HG02623 (cell line): ENCODE measurements around the gene CRTAP.
"Not testable (repeated sequence)": the region's sequence is repeated elsewhere in the genome, so short reads cannot be mapped to it uniquely, and the experiment has no call there.

Experiments used
- ATAC-seq: cut with Tn5 transposase; IDR thresholded peaks from one replicate; pipeline ENCODE4 v1.9.1; 2021; ENCODE audit warnings: moderate library complexity; ENCODE audit not compliant: unreplicated experiment

Gene CRTAP

DNA sequence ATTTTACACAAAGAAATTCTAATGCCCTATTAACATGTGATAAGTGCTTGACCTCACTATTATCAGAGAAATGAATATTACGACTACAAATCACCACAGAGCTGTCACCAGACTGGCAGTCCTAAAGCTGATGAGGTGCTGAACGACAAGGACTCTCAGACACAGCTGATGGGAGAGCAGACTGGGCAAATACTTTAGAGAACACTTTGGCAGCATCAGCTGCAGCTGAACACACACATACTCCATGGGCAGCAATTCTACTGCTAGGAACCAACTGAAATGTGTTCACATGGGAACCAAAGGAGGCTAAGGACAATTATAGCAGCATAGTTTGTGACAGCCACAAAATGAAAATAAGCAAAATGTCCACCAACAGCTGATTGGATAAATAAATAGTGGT, 59.3 kb downstream of the CRTAP start:
- no peak for ATAC-seq

DNA sequence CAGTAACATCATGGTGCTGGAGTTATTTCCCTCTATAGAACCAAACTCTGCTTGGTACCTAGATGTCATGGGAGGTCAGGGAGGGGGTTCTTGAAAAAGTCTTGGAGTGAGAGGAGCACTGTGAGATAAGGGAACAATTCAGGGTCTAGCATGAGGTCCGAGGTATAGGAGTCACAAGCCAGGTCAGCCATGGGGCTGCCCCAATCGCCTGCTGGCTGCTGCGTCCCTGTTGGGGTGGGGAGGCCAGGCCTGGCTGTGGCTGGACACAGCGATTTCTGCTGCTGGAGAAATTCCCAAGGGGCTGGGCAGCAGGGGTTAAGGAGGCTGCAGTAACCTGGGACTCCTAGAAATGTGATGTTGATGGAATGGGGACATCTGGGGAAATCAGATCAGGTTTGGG, 59.9 kb downstream of the CRTAP start:
- ATAC-seq = no peak

DNA sequence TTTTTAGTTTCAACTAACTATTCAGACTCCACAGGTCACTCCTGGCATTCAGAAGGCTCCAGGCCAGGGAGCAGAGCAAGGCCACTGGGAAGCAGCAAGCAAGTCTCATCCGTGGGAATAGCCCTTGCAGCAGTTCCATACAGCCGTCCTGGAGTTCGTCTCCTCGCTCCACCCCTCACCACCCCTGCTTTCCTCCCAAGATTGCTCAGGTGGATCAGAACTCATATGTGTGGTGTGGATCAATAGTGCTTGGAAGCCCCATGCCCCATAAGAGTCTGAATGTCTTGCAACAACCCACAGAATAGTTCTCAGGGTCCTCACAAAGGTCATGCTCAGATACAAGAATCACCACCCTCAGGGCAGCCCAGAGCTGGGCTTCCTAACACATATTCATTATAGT, 60.3 kb downstream of the CRTAP start:
- no peak for ATAC-seq

DNA sequence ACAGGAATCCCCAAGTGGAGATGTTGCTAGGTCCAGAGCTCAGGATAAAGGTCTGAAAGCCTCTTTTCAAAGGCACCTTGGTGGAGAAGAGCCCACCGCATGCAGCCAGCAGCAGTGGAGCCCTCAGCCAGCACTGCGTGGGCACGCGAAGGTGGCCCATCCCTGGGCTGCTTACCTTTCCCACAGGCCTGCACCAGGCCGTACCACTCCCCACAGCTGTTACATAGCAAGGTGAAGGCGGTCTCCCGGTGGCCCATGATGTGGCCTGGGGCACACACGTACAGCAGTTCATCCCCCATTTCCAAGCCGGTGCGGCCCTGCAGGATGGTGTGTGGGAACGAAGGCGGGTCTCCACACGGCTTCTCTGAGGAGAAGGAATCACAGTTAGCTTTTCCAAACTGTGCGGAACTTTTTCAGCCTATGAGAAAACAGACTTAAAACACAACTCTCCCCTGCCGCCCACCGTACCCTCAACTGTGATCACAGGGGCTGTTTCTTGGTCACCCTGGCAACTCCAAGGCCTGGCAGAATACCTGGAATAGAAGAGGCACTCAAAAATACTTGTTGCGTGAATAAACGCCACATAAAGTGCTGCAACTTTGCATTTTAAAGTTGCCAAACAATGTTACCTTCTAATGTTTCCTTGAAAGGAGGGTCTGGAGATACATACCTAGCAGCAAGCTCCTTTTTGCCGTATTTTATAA, 61.0 kb downstream of the CRTAP start:
- no peak for ATAC-seq

DNA sequence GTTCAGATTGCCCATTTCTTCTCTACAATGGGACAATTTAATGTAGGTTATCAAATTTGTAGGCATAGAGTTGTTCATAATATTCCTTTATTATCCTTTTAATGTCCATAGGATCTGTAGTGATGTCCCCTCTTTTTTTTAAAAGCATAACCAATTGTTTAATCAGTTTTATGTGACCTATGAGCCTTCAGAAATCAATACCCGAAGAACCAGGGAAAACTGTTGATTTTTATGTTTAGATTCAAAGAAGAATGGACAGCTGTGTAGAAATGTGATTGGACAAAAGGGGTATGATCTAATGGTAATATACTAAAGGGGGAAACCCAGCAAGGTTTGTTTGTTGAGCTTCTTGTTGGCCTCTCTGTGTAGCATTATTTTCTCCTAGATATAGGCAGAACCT, 65.3 kb downstream of the CRTAP start:
- no peak for ATAC-seq

DNA sequence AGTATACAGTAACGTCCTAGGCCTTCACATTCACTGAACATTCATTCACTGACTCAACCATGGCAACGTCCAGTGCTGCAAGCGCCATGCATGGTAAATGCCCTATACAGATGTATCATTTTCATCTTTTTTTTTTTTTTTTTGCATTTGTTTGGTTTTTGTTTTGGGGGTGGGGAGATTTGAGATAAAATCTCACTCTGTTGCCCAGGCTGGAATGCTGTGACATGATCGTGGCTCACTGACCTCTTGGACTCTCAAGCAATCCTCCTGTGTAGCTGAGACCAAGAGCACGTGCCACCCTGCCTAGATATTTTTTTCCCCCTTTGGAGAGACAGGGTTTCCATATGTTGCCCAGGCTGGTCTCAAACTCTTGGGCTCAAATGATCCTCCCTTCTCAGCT, 67.4 kb downstream of the CRTAP start:
- no peak for ATAC-seq

DNA sequence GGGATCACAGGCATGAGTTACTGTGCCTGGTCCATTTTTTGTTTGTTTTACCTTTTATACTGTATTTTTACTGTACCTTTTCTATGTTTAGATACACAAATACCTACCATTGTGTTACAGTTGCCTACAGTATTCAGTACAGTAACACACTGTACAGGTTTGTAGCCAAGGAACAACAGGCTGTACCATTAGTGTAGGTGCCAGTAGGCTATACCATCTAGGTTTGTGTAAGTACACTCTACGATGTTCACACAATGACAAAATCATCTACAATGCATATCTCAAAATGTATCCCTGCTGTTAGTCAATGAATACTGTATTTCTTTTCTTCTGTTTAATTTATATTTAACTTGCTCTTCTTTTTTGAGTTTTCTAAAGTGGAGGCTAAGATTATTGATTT, 67.8 kb downstream of the CRTAP start:
- ATAC-seq = not testable (repeated sequence)

DNA sequence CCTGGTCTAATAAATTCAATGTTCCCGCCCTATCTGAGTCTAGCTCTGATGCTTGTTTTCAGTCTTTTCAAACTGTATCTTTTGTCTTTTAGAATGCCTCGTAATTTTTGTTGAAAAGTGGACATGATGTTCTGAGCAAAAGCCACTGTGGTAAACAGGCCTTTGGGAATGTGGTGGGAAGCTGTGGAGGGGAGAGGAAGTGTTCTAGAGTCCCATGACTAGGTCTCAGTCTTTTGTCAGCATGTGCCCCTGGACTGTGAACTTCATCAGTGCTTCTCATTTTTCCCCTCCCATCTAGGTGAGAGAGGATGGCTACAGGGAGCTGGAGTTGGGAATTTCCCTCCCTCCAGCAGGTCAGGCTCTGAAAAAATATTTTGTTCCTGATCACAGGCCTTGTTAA, 71.0 kb downstream of the CRTAP start:
- no peak for ATAC-seq

DNA sequence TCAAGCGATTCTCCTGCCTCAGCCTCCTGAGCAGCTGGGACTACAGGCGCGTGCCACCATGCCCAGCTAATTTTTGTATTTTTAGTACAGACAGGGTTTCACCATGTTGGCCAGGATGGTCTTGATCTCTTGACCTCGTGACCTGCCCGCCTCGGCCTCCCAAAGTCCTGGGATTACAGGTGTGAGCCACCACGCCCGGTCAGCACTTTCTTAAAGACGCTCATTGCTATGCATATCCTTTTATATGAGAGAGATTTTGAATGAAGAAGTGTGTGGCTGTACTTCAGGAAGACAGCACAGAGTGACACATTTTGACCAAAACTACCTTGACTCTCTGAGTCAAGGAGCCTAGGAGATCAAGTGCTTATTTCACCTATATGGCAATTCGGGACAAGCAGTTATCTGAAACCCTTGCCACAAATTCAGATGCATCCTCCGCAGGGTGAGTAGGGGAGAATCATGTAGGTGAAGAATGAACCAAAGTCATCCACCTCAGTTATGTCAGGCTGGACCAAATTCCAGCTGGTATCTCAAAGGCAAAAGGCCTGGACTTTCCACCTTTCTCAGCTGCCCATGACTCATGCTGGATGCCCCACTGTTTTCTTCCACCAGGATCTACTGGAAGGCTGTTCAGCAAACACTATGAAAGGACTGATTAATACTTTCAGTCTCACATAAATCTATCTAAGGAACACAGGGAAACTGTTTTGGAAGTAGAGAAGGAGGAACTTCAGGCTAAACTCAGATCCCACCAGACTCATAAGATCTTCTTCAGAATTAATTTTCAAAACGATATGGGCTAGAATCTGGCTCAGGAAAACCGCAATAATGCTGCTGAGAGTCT, 72.9 kb downstream of the CRTAP start:
- no peak for ATAC-seq

DNA sequence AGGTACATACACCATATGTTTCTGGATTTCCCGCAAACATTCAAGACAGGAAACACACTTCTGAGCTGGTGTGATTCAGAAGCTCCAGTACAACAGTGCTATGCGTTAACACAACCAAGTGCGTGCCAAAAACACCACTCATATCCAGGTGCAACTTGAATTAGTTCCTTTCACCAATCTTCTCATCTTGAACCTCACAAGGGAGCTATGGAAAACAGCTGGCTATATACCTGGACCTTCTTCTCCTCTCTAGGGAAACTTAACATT, 73.5 kb downstream of the CRTAP start:
- no peak for ATAC-seq

DNA sequence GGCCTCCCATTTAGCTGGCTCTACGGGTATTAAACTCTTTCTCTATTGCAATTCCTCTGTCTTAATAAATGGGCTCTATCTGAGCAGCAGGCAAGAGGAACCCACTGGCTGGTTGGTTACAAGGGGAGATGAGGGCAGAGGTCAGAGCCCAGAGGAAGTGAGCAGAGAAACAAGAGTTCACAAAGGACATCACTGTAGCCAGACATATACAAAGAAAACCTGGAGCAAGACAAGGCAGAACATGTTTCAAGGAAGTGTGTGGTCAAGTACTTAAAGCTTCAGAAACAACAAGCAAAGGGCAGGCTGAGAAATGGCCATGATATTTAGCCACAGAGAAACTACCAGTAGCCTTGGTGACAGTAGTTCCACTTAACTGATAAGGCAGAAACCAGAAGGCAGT, 80.5 kb downstream of the CRTAP start:
- no peak for ATAC-seq

DNA sequence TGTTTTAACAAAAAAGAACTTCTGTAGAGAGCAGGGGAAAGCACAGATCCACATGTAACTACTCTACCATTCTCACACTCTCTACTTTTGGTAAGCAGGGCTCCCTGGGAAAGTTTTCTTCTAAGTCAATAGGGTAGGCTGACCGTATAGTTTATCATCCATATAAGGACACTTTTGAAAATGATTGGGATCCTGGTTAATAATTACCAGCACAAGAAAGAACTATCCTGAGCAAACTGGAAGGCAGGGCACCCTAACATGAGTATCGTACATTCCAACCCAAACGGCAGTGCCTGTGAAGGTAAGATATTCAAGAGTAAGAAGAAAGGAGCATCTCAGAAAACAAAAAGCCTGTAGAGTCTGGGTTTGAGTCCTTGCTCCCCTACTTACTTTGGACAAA, 82.7 kb downstream of the CRTAP start:
- no peak for ATAC-seq
